ENCODE data around the gene IQGAP2. TPM values are rescaled to one million over a fixed set of nuclear protein-coding genes. Genes with fewer than 3 reads are reported as not detected.

IQGAP2 gene
- total and polyA plus RNA-seq, 2 of the 8 experiments (the other 6 are each of a cell fraction or from before 2014, with no cell fraction given) = 19.7 to 66.0 TPM

- no peak overlapping the region for H3K56ac ChIP-seq (replicated peaks; ENCODE audit: insufficient read length, low read depth, low read length)
- POLR2A ChIA-PET (ENCODE audit: partially characterized antibody) = no interaction called here
- no peak overlapping the region for H2AK5ac ChIP-seq (ENCODE audit: low read depth, low read length)
- H3K79me2 ChIP-seq (ENCODE audit: control insufficient read depth in 1 of 2, insufficient read depth in 2 of 2, low read length in 2 of 2) = no peaks in the 10 kb centered on the region; a peak in 1 of 4 replicates
- H4K5ac ChIP-seq (ENCODE audit: insufficient read length, low read depth, low read length) = no peak overlapping the region
- WGBS, 2 experiments (ENCODE audit: extremely low coverage in 1 of 2, insufficient coverage in 1 of 2, insufficient read length in 1 of 2, insufficient replicate concordance in 2 of 2, low coverage in 1 of 2, low lambda C conversion rate in 2 of 2, missing lambda C conversion rate in 1 of 2) = 89% methylated on average over 2 of the region's 2 CpGs; no CpG with 5 or more reads in 1 of the 2 experiments
- FAIRE-seq = no peak
- H3K4me2 ChIP-seq (ENCODE audit: insufficient read depth in 1 of 2, low read depth in 2 of 2, low read length in 2 of 2) = no peak overlapping the region
- H3K9ac ChIP-seq (replicated peaks in 1 of 4; ENCODE audit: extremely low read depth in 1 of 4, low read depth in 3 of 4, low read length in 3 of 4) = no peak overlapping the region
- H2BK15ac ChIP-seq (ENCODE audit: low read length) = no peak overlapping the region
- no peaks in the 10 kb centered on the region for H3K27me3 ChIP-seq (replicated peaks in 1 of 4; ENCODE audit: control insufficient read depth in 3 of 4, extremely low read depth in 1 of 4, insufficient read depth in 3 of 4, low read length in 3 of 4)
- no peak overlapping the region for H3K4me3 ChIP-seq (ENCODE audit: extremely low read depth in 1 of 4, insufficient read depth in 2 of 4, low read depth in 3 of 4, low read length in 4 of 4)
- H3K23ac ChIP-seq (ENCODE audit: insufficient read length) = no peak overlapping the region
- H3K79me1 ChIP-seq (ENCODE audit: low read depth, low read length) = peaks cover 3% of the 10 kb centered on the region
- no peak overlapping the region for H3K27ac ChIP-seq (ENCODE audit: low read depth, low read length)
- H3K18ac ChIP-seq (ENCODE audit: extremely low read depth, low read length) = no peak overlapping the region
- no peak overlapping the region for H2BK12ac ChIP-seq (ENCODE audit: low read depth, low read length)
- H3K23me2 ChIP-seq (ENCODE audit: low read depth, low read length) = no peaks in the 10 kb centered on the region
- no peak for DNase-seq (ENCODE audit: low read depth in 1 of 2, low spot score in 2 of 2)
- no peak overlapping the region for H3K4ac ChIP-seq (replicated peaks; ENCODE audit: insufficient read length, low read depth, low read length)
- CTCF ChIA-PET (ENCODE audit: partially characterized antibody) = interaction anchor here (1.2 to 3.1 kb wide), 5 partner anchors 9 to 98 kb away, joined by 3 to 11 read pairs (median 6); no protein-coding TSS in a partner anchor
- no peak overlapping the region for H4K91ac ChIP-seq (replicated peaks; ENCODE audit: insufficient read length, low read length)
- no peak overlapping the region for H2BK120ac ChIP-seq (replicated peaks; ENCODE audit: low read depth, low read length)
- H3K14ac ChIP-seq (ENCODE audit: insufficient read length) = no peak overlapping the region
- no peak overlapping the region for H2AFZ ChIP-seq (ENCODE audit: low read length)
- no peak overlapping the region for H4K8ac ChIP-seq (ENCODE audit: extremely low read depth, insufficient read depth, low read length)
- peaks cover 0 to 2% (median 0%) of the 10 kb centered on the region in 4 experiments; a peak in 2 of 7 replicates for H3K4me1 ChIP-seq (replicated peaks in 1 of 4; ENCODE audit: control insufficient read depth in 3 of 4, insufficient read depth in 4 of 4, low read length in 3 of 4)
- no peak overlapping the region for H2BK5ac ChIP-seq (ENCODE audit: low read depth, low read length)
- H4K20me1 ChIP-seq (replicated peaks in 1 of 2; ENCODE audit: control insufficient read depth in 1 of 2, insufficient read depth in 2 of 2, low read length in 2 of 2) = peaks cover 0 to 2% of the 10 kb centered on the region in 2 experiments
- no peak overlapping the region for H2BK20ac ChIP-seq (ENCODE audit: low read length)
- H3K36me3 ChIP-seq (ENCODE audit: control insufficient read depth in 2 of 4, insufficient read depth in 4 of 4, low read length in 3 of 4) = no peaks in the 10 kb centered on the region; a peak in 2 of 8 replicates
- no peaks in the 10 kb centered on the region for H3K9me3 ChIP-seq (ENCODE audit: insufficient read depth in 2 of 2, low read depth in 1 of 2, low read length in 1 of 2)
- TF ChIP-seq SIX5 (IDR thresholded peaks at IDR 0.05; ENCODE audit: low read depth, low read length) = no peak
- TF ChIP-seq CBX5 (IDR thresholded peaks at IDR 0.05; ENCODE audit: low read depth, low read length) = no peak
- no peak for TF ChIP-seq RAD21 (IDR thresholded peaks at IDR 0.05 in 1 of 2, conservative IDR thresholded peaks at IDR 0.05 in 1 of 2; ENCODE audit: low read depth in 2 of 2, low read length in 2 of 2)
- no peak for TF ChIP-seq POLR2A (IDR thresholded peaks at IDR 0.05; ENCODE audit: control extremely low read depth in 1 of 2, low read depth in 2 of 2, low read length in 2 of 2)
- TF ChIP-seq BCL11A (IDR thresholded peaks at IDR 0.05; ENCODE audit: low read depth in 2 of 2, low read length in 2 of 2) = no peak
- TF ChIP-seq TAF1 (IDR thresholded peaks at IDR 0.05; ENCODE audit: low read depth, low read length) = no peak
- TF ChIP-seq SIN3A (conservative IDR thresholded peaks at IDR 0.05 in 1 of 2, IDR thresholded peaks at IDR 0.05 in 1 of 2; ENCODE audit: low read depth in 1 of 2, low read length in 2 of 2) = no peak
- TF ChIP-seq RFX5 (IDR thresholded peaks at IDR 0.05; ENCODE audit: borderline replicate concordance, low read depth, low read length) = no peak
- TF ChIP-seq TEAD4 (IDR thresholded peaks at IDR 0.05; ENCODE audit: low read depth, low read length) = no peak
- TF ChIP-seq EGR1 (IDR thresholded peaks at IDR 0.05; ENCODE audit: borderline replicate concordance, low read depth, low read length) = no peak
- TF ChIP-seq SAP30 (IDR thresholded peaks at IDR 0.05; ENCODE audit: insufficient read depth, insufficient replicate concordance, low read length) = no peak
These were observed 46.5 kb downstream of the IQGAP2 start for GRCh38 chr5:76449606-76450005.

All from H1 (cell line).